GM11168 (cell line): ENCODE data around the gene ARF5.

ENCODE experiments used
- in situ Hi-C: fragments of 300-500 bp; cut with MboI; formaldehyde crosslinking; loops from one replicate; pipeline ENCODE4 v1.12.0; 2022; ENCODE audit warnings: low sequenced_read_pairs; ENCODE audit not compliant: unreplicated experiment

Gene ARF5

DNA sequence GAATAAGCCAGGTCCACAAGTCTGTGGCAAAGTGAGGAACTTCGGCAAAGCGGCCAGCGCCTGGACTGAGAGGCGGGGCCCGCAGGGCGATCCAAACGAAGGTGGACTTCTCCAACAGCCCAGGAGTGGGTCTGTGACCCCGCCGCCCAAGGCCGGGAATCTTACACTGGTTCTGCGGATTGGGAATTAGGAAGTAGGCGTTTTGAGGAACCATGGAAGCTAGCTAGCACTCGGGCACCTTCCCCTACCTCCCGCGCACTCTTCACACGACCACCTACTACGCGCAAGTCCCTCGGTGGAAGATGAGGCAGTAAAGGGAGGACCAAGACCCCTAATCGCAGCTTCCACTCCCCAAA is 570 bp upstream of the ARF5 start:
- in situ Hi-C loops, result no loop called here

DNA sequence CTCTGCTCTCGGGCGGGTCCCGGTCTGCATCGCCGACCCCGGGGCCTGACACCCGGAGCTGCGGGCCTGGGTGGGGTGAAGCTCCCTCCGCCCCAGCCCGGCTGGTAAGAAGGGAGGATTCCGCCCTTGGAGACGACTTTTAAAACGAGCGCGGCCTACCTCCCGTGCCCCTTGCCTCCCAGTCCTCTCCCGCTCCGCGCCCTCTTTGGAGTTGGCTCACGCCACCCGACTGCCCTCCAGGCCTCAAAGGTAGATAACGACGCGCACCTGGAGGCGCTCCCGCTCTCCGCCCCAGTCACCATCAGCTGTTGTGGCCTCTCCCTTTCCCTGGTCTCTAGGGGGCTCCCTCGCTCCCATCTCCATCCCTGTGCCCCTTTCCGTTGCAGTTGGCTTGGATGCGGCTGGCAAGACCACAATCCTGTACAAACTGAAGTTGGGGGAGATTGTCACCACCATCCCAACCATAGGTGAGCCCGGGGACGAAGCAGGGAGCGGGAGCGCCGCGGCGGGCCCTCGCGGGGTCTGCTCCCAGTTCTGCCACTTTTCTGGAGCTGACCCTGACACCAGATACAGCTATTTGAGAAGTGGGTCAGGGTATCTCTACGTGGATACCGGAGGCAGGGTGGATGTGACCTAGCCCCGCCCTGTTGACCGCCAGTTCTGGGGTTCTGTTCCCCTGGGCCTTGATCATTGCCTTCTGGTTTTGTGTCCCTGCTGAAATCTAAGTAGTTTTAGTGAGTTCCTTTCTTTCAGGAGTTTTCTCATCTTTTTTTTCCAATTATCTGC is 679 bp downstream of the ARF5 start:
- in situ Hi-C loops, result no loop called here

DNA sequence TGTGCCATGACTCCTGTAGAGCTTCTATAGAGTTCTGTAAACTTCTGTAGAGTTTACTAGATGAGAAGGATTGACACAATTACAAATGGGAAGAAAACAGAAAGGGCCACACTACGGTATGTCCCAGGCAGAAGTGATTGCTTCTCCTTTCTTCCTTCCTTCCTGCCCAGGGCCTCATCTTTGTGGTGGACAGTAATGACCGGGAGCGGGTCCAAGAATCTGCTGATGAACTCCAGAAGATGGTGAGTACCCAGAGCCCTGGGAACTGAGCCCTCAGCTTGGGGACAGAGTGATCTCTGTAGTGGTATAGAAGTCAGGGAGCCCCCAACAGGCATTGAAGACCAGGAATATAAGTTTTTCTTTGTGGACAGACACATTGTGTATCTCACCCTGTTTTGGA is 1.7 kb downstream of the ARF5 start:
- in situ Hi-C loops, result no loop called here

DNA sequence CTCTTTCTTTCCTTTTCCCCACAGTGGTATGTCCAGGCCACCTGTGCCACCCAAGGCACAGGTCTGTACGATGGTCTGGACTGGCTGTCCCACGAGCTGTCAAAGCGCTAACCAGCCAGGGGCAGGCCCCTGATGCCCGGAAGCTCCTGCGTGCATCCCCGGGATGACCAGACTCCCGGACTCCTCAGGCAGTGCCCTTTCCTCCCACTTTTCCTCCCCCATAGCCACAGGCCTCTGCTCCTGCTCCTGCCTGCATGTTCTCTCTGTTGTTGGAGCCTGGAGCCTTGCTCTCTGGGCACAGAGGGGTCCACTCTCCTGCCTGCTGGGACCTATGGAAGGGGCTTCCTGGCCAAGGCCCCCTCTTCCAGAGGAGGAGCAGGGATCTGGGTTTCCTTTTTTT is 3.0 kb downstream of the ARF5 start:
- in situ Hi-C loops, result no loop called here

DNA sequence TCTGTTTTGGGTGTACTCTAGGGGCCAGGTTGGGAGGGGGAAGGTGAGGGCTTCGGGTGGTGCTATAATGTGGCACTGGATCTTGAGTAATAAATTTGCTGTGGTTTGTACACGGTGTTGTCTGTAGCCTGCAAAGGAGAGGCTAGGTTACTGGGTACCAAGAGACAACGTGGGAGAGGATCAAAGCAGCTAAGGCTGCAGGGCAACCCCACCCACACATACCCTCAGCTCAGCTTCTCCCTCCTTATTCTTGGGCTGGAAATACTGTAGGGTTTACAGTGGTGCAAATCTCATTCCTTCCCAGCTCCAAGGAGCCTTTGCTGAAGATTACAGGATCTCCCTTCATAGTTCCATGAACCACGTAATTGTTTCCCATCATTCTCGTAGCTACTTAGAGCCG is 3.4 kb downstream of the ARF5 start:
- in situ Hi-C loops, result no loop called here

DNA sequence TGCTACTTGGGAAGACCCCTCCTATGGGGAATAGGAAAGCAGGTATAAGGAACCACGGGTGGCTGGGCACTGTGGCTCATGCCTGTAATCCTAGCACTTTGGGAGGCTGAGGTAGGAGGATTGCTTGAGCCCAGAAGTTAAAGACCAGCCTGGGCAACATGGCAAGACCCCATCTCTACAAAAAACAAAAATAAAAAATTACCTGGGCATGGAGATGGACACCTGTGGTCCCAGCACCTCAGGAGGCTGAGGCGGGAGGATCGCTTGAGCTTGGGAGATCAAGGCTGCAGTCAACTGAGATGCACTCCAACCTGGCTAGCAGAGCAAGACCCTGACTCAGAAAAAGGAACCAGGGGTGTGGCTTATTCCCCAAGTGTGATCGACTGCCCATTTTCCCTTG is 4.3 kb downstream of the ARF5 start:
- in situ Hi-C loops, result no loop called here

DNA sequence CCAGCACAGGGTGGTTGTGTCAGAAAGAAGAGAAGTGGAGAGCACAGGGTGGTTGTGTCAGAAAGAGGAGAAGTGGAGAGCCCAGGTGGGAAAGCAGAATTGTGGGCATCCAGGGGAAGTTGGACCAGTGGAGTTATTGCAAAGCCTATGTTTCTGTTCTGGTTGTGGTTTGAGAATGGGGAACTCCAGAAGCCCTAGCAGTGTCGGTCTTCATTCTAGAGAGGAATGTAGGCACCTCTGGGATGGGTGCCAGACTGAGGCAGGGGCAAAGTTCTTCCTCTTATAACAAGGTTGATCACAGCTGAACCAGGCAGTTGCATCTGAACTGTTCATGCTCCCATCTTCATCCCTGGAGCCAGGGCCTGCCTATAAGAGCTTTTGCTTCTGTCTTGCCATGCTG is 6.3 kb downstream of the ARF5 start:
- in situ Hi-C loops, result no loop called here

DNA sequence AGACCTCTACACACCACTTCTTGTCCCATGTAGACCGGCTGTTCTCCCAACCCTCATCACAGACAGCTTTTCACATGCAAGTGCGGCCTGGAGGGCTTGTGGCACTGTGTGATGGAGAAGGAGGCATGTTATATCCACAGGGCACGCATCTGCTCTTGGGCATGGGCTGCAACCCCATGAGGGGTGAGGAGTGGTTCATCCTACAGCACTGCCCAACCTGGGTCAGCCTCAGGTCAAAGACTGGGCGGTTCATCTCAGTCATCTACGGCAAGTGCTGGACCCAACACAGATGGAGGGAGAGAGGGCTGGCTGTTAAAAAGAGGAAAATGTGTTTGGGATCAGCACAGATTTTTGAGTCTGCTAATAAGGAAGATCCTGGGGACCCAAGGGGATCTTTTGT is 7.5 kb downstream of the ARF5 start:
- in situ Hi-C loops, result no loop called here

DNA sequence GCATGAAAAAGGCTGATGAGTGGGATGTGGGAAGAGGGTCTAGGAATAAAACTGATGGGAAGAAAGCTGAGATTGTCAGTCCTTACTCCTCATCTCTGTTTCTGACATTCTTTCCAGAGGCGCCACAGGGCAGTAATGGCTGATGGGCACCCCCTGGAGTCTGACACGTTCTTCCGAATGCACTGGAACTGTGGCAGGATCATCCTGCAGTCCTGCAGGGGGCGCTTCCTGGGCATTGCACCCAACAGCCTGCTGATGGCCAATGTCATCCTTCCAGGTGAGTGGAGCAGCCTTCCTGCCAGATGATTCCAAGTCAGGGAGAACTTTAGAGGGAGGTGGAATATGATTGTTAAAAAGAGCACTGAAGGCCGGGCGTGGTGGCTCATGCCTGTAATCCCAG is 10.1 kb downstream of the ARF5 start:
- in situ Hi-C loops, result no loop called here

DNA sequence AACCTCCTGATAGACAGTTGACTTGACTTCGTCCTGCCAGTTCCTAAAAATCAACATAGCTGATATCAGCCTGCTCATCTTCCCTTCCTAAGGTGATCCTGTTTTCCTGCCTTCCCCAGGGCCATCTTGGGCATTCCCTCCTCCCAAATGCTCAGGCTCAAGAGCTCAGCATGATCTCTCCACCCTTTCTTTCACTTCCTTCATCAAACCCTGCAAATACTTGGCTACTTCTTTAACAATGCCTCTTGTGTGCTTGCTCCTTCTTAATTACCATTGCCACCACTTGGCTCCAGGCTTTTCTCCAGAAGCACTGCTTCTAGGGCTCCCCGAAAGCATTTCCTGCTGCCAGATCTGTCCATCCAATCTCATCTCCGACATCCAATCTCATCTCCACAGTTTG is 12.7 kb downstream of the ARF5 start:
- in situ Hi-C loops, result no loop called here

DNA sequence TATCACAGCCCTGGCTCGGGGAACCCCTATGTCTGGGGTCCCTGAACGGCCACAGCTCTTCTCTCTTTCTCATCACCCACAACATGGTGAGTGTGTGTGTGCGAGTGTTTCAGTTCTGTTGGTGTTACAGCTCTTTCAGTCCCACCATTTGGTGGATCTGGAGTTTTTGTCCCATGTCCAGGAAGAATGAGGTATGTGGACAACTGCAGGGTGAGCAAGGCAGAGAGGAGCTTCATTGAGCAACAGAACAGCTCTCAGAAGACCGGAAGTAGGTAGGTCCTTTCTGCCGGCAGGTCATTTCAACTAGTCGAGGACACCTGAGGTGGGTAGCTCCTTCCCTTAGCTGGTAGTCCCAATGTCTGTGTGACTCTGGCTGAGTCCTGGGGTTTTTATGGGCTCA is 20.2 kb downstream of the ARF5 start:
- in situ Hi-C loops, result no loop called here

DNA sequence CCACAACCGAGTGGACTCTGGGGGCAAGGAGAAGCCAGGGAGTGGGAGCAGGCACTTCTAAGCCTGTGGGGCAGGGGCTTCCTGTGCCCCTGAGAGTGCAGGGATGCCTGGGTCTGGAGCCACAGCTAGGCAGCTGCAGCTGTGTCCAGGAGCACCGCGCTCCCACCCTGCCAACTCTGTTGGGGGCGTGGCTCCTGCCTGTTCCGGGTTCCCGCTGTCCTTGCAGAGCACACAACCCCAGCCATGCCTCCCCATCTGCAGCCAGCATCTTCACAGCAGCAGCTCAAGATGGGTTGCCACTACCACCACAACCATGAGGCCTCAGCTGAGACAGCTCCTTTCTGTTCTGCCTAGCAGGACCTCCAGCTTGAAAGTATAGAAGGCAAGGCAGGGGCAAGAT is 21.1 kb downstream of the ARF5 start:
- in situ Hi-C loops, result no loop called here

DNA sequence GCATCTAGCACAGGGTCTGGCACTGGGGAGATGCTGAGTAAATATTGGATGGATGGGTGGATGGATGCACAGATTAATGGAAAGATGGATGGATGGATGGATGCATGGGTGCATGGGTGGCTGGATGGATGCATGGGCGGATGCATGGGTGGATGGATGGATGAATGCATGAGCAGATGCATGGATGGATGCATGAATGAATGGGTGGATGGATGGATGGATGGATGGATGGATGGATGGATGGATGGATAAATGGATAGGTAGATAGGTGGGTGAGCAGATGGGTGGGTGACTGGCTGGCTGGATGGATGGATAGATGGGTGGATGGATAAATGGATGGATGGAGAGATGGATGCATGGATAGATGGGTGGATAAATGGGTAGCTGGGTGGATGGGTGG is 24.1 kb downstream of the ARF5 start:
- in situ Hi-C loops, result no loop called here

DNA sequence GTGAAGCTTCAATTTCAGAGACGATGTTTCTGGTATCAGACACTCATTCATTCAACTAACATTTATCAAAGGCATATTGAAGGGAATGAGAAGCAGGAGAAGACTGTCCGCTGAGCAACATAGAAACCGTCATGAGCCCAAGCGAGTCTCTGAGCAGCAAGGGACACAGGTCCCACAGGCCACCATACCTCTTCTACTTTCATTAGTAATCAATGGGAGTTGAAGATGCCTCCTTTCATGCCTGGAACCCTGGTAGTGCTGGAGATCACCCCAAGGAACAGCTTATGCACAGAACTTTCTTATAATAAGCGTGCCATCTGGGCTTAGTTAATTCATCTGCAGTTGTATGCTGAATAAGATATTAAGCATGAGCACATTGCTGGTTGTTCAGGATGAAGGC is 28.5 kb downstream of the ARF5 start:
- in situ Hi-C loops, result no loop called here

DNA sequence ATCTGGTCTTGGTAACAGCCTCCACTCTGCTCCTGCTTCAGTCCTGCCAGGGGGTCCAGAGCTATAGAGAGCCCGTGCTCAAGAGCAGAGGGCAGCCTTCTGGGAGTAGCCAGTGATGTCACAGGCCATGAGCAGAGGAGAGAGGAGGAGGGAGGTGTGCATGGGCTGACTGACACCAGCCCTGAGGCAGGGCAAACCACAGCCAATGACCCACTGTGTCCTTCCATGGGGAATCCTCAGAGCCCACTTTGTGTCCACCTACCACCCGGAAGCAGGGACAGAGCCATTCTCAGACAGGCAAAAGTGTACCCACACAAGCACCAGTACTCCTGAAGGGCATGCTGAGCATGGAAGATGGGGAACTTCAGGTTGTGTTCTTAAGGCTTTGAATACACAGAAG is 29.8 kb downstream of the ARF5 start, which contains the start of gene PAX4:
Gene PAX4 (minus strand): TSS at position 101 of the 400 bp plus-strand sequence. CDS start 2,214 bp downstream, outside the sequence.
- in situ Hi-C loops, result no loop called here

DNA sequence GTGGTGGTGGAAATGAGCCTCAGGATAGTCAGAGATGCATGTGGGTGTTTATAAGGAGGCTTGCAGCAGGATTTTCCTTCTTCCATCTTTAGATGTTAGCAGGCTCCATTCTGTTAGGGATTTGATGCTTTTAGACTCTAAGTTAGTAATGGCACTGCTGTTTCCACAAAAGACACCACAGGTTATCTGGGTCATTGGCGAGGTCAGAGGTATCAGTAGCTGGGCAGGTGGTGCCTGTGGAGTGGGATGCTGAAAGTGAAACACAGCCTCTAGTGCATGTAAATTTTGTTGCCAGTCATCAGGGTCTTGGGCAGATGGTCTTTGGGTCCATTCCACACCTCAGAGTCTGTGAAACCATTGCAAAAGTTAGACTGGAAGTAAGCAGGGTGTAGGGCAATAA is 30.6 kb downstream of the ARF5 start:
- in situ Hi-C loops, result no loop called here

DNA sequence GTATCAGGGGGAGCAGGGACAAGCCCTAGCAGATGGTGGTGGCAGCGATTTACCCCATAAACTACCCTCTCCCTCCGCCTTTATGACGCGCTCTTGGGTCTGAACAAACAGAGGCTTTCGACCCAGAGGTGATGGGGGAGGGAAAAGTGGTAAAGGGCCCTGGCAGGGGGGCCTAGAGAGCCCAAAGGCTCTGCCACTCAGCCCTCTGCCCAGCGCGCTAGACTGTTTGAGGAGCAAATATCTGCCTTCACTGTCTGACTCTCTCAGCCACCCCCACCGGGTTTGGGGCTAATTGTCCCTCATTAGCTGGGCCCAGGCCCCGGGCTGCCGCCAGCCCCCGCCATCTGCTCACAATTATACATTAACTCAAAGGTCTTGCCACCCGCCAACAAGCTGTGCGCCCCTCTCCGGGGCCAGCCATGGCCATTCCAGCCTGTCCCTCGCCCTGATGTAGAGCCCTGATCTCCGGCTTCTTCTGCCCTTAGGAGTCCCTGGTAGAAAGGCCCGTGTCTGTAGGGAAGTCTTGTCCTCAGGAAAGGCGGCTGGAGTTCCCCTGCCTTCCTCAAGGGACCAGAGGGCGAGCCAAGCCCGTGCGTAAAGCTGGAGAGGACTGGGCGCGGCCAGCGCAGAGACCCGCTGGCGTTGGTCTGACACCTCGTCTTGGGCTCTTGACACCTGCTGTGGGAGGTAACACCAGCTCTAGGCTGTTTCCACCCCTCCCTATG is 31.6 kb downstream of the ARF5 start:
- in situ Hi-C loops, result no loop called here

DNA sequence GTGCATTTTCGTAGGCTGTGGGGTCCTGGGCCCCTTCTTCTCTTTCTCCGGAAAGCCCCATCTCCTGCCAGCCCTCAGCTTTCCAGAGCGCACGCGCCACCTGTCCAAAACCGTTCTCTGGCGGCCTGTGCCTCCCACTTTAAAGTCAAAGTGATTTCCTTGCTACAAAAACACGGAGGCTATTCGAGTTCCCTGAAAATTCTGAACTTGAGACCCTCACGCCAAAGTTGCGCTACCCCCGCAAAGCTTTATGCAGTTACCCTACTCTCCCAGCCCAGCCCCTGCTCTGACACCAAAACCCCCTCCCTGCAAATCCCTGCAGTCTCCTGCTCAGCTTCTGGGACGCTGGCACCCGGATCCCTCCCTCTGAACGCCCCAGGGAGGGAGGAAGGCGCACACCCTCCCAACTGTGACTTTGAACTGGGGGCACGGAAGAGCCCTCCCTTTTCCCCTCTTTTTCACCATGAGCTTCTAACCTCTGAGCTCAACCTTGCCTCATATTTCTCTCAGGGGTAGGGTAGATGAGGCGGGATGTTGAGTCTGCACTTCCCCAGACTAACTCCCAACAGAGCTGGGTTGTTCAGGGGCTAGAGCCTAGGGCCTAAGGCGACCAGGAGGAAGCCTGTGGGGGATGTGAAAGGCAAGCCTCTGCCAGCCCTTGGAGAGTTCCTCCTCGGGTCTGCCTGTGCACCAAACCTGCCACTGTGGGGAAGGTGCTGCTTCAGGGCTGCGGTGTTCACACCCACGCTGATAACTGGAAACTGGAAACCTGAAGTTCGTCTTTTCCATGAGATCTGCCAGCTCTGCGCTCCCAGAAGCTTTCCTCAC is 32.4 kb downstream of the ARF5 start:
- in situ Hi-C loops, result no loop called here

DNA sequence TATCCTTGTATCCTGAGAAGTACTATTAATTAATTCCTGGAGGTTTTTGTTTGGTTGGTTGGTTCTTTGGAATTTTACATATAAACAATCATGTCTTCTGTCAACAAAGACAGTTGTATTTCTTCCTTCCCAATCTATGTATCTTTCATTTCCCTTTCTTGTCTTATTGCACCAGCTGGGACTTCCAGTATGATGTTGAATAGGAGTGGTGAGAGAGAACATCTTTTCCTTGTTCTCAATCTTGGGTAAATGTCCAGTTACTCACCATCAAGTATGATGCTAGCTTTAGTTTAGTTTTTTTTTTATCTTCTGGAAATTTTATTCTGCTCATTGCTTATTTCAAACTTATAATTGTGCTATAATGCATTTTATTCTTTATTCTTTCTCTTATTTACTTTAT is 37.1 kb downstream of the ARF5 start:
- in situ Hi-C loops, result no loop called here

DNA sequence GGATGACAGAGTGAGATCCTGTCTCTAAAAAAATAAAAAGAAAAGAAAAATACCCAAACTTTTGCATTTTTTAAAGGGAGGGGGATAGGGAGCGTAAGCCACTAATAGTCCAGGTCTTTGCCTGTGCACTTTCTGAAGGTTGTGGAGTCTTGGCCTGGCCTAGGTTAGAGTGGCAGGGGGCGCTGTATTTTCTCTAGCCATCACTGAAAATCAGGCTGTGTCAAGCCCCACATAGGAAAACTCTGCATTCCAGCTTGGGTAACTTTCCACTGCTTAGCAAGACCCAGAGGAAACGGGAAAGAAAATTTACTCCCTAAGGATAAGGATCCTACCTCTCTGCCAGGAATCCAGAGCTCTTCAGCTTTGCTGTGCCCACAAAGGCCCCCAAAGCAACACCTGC is 40.2 kb downstream of the ARF5 start:
- in situ Hi-C loops, result no loop called here

DNA sequence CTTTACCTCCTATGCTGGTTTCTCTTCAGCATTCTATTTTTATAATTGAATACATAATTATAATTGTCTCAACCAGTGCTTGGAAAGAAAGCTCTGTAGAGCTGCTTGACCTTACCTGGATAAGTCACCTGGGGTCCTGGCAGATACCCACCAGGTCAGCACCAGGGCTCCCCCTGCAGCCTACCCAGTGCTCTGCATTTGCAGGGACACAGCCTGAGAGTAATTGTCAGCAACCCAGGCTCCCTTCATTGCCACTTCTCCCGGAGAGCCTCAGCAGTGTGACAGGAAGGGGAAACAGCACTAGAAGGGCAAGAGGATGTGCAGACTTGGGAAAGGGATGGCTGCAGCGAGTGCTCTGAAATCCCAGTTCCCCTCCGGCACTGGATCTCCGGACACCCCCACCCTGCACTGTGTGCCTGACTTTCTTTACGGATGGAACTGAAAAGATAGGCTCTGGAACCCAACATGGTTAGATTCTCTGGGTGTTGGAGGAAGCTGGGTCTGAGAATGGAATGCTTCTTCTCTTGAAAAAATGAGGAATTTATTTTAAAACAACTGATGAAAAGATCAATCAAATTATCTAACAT is 41.1 kb downstream of the ARF5 start:
- in situ Hi-C loops, result no loop called here
